H1 (cell line): ENCODE results near the gene AP1G2. TPM values are rescaled to one million over a fixed set of nuclear protein-coding genes. Genes with fewer than 3 reads are reported as not detected.

Source experiments
- MAX ChIP-seq: IDR thresholded peaks from 2 replicates; pipeline ENCODE4 v1.6.1; 2012; ENCODE audit warnings: inconsistent platforms
- polyA plus RNA-seq, 7 experiments: library from polyadenylated mRNA; depleted of rRNA in 3 of 7; stranded (reverse) in 5 of 7; unstranded in 2 of 7; fragments of >200 nt in 5 of 7; fragments of 200-250 nt in 2 of 7; gene quantifications; 1 replicate in 5 of 7; 2 replicates in 1 of 7; 4 replicates in 1 of 7; pipeline versions ENCODE4 v1.2.1 to v1.2.3, GENCODE V29; 2011 to 2013; ENCODE audit warnings: missing spikeins in 2 of 7, mixed read lengths in 2 of 7
- total RNA-seq: library from RNA; stranded (reverse); fragmentation: NEBNext Ultra II Directional; extraction: Animal tissue kit (Norgen Biotek cat#: 25700); gene quantifications from 2 replicates; pipeline ENCODE4 v1.2.1, GENCODE V29; 2021

Gene AP1G2
- total and polyA plus RNA-seq, 2 of the 8 experiments (the other 6 are each of a cell fraction or from before 2014, with no cell fraction given): 70.9 to 134 TPM

DNA sequence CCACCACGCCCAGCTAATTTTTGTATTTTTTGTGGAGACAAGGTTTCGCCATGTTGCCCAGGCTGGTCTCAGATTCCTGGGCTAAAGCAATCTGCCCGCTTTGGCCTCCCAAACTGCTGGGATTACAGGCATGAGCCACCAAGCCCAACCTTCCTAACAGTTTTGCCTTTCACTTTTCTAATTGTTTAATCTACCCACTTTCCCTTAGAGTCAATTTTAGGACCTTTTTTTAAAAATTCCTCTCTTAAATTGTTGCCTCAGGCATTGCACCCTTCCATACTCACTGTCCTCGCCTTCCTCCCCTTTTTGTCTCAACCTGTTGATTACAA, 27.5 kb downstream of the AP1G2 start (continued):
- TF ChIP-seq MAX: no peak
